Measurements from ENCODE around the gene CPHXL. TPM values are rescaled to one million over a fixed set of nuclear protein-coding genes. Genes with fewer than 3 reads are reported as not detected.

The CPHXL gene
- polyA plus RNA-seq, 1 of the 3 experiments (the other 2 are of a cell fraction): not detected

DNA sequence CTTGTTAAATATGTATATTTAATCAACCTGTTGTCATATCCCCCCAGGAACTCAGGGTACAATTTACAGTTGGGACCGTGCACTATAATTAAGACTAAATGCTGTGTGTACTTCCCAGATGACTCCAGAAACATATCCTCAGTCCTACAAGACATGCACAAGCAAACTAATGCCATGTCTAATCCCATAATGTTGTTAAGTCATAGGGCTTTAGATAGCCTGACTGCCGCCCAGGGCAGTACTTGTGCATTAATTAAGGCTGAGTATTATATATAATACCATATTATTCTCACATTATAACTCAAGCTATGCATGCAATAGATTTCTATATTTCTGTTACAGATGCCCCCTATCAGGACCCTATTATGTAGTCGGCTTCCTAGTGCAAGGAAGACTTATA lies 20.1 kb upstream of the CPHXL start:
- no peak overlapping the region for H3K4me3 ChIP-seq (ENCODE audit: low read depth in 2 of 2, low read length in 1 of 2)
- no peaks in the 10 kb centered on the region for H3K9me2 ChIP-seq
- no peak for DNase-seq
- H4K20me1 ChIP-seq (ENCODE audit: insufficient read depth): no peaks in the 10 kb centered on the region
- TF ChIP-seq RCOR1 (IDR thresholded peaks at IDR 0.05; ENCODE audit: low read length) (no peak), MXI1 (IDR thresholded peaks at IDR 0.05; ENCODE audit: low read depth, low read length) (no peak), TEAD4 (IDR thresholded peaks at IDR 0.05; ENCODE audit: borderline replicate concordance, insufficient read depth) (no peak), FOXM1 (IDR thresholded peaks at IDR 0.05; ENCODE audit: low read depth) (no peak), FOXJ3 (CRISPR knock-in tag; IDR thresholded peaks at IDR 0.05) (no peak), GATA2 (CRISPR knock-in tag; IDR thresholded peaks at IDR 0.05) (no peak)
- TF ChIP-seq, protein P1, sequence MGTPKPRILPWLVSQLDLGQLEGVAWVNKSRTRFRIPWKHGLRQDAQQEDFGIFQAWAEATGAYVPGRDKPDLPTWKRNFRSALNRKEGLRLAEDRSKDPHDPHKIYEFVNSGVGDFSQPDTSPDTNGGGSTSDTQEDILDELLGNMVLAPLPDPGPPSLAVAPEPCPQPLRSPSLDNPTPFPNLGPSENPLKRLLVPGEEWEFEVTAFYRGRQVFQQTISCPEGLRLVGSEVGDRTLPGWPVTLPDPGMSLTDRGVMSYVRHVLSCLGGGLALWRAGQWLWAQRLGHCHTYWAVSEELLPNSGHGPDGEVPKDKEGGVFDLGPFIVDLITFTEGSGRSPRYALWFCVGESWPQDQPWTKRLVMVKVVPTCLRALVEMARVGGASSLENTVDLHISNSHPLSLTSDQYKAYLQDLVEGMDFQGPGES (IDR thresholded peaks at IDR 0.05; ENCODE audit: low read depth, low read length): no peak
- TF ChIP-seq, protein P2, sequence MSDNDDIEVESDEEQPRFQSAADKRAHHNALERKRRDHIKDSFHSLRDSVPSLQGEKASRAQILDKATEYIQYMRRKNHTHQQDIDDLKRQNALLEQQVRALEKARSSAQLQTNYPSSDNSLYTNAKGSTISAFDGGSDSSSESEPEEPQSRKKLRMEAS (IDR thresholded peaks at IDR 0.05; ENCODE audit: low read depth): no peak
- TF ChIP-seq, protein P3, sequence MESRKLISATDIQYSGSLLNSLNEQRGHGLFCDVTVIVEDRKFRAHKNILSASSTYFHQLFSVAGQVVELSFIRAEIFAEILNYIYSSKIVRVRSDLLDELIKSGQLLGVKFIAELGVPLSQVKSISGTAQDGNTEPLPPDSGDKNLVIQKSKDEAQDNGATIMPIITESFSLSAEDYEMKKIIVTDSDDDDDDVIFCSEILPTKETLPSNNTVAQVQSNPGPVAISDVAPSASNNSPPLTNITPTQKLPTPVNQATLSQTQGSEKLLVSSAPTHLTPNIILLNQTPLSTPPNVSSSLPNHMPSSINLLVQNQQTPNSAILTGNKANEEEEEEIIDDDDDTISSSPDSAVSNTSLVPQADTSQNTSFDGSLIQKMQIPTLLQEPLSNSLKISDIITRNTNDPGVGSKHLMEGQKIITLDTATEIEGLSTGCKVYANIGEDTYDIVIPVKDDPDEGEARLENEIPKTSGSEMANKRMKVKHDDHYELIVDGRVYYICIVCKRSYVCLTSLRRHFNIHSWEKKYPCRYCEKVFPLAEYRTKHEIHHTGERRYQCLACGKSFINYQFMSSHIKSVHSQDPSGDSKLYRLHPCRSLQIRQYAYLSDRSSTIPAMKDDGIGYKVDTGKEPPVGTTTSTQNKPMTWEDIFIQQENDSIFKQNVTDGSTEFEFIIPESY (IDR thresholded peaks at IDR 0.05; ENCODE audit: borderline replicate concordance, low read depth): no peak
- peaks cover 12% of the 10 kb centered on the region; the same call in 1 of the 2 replicates for H3K9me3 ChIP-seq
- no peaks in the 10 kb centered on the region for H3K36me3 ChIP-seq (replicated peaks in 1 of 2; ENCODE audit: control insufficient read depth in 1 of 2, insufficient read depth in 2 of 2, low read length in 1 of 2)
- CTCF ChIA-PET: no interaction called here
- no peak overlapping the region for H3K9ac ChIP-seq
- 15% methylated on average over 3 of the region's 3 CpGs for WGBS (ENCODE audit: low lambda C conversion rate)
- no peak overlapping the region for H3K4me2 ChIP-seq
- POLR2A ChIA-PET: no interaction called here
- H3K27ac ChIP-seq (ENCODE audit: low read depth in 2 of 2, low read length in 1 of 2): no peak overlapping the region
- no peak overlapping the region for H2AFZ ChIP-seq (ENCODE audit: low read depth)
- H3K79me2 ChIP-seq (ENCODE audit: insufficient read depth): no peaks in the 10 kb centered on the region
- H3K4me1 ChIP-seq (ENCODE audit: control insufficient read depth in 1 of 2, insufficient read depth in 2 of 2, low read depth in 1 of 2, low read length in 1 of 2): no peaks in the 10 kb centered on the region
- H3F3A ChIP-seq (replicated peaks; ENCODE audit: insufficient read depth): no peaks in the 10 kb centered on the region
- H3K27me3 ChIP-seq (ENCODE audit: insufficient read depth): no peaks in the 10 kb centered on the region

DNA sequence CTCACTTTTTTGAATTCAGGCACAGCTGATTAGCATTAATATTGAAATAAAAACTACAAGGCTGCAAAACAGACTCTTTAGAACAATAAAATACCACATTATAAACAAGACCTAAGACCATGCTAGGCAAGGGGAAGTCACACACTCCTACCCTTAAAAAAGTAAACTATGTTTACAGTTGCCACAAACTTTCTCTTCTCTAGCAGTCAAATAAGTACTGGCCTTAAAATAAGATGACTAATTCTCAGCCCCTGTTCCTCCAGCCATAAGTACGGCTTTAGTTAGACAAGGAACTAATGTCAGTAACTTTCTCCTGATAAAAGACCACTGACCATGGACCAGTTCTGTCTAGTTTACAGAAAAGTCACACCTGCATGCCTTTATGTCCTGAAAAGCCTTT lies 19.5 kb upstream of the CPHXL start:
- Histone ChIP-seq H3K9me2 (no peaks in the 10 kb centered on the region), H4K20me1 (ENCODE audit: insufficient read depth) (no peaks in the 10 kb centered on the region), H3K79me2 (ENCODE audit: insufficient read depth) (no peaks in the 10 kb centered on the region), H3K27ac (ENCODE audit: low read depth in 2 of 2, low read length in 1 of 2) (no peak overlapping the region), H3K4me2 (no peak overlapping the region), H3K9ac (no peak overlapping the region), H3K4me1 (ENCODE audit: control insufficient read depth in 1 of 2, insufficient read depth in 2 of 2, low read depth in 1 of 2, low read length in 1 of 2) (no peaks in the 10 kb centered on the region), H3K36me3 (replicated peaks in 1 of 2; ENCODE audit: control insufficient read depth in 1 of 2, insufficient read depth in 2 of 2, low read length in 1 of 2) (no peaks in the 10 kb centered on the region), H3F3A (replicated peaks; ENCODE audit: insufficient read depth) (no peaks in the 10 kb centered on the region), H2AFZ (ENCODE audit: low read depth) (no peak overlapping the region), H3K4me3 (ENCODE audit: low read depth in 2 of 2, low read length in 1 of 2) (no peak overlapping the region), H3K9me3 (peaks cover 12% of the 10 kb centered on the region; the same call in 1 of the 2 replicates), H3K27me3 (ENCODE audit: insufficient read depth) (no peaks in the 10 kb centered on the region)
- 50% methylated on average over 1 of the region's 1 CpG for WGBS (ENCODE audit: low lambda C conversion rate)
- ChIA-PET CTCF (no interaction called here), POLR2A (no interaction called here)
- DNase-seq: no peak
- TF ChIP-seq TEAD4 (IDR thresholded peaks at IDR 0.05; ENCODE audit: borderline replicate concordance, insufficient read depth) (no peak), RAD21 (IDR thresholded peaks at IDR 0.05; ENCODE audit: low read length) (no peak), FOSL2 (IDR thresholded peaks at IDR 0.05; ENCODE audit: borderline replicate concordance, low read depth) (no peak), SIN3A (IDR thresholded peaks at IDR 0.05; ENCODE audit: borderline replicate concordance, low read depth, low read length) (no peak), EP300 (IDR thresholded peaks at IDR 0.05; ENCODE audit: borderline replicate concordance in 1 of 2, low read depth in 1 of 2, low read length in 1 of 2) (no peak), TAF1 (IDR thresholded peaks at IDR 0.05; ENCODE audit: borderline replicate concordance, low read depth, low read length) (no peak), JUND (IDR thresholded peaks at IDR 0.05) (no peak)
- TF ChIP-seq, protein P2 (IDR thresholded peaks at IDR 0.05; ENCODE audit: low read depth): no peak
- TF ChIP-seq, protein P4, sequence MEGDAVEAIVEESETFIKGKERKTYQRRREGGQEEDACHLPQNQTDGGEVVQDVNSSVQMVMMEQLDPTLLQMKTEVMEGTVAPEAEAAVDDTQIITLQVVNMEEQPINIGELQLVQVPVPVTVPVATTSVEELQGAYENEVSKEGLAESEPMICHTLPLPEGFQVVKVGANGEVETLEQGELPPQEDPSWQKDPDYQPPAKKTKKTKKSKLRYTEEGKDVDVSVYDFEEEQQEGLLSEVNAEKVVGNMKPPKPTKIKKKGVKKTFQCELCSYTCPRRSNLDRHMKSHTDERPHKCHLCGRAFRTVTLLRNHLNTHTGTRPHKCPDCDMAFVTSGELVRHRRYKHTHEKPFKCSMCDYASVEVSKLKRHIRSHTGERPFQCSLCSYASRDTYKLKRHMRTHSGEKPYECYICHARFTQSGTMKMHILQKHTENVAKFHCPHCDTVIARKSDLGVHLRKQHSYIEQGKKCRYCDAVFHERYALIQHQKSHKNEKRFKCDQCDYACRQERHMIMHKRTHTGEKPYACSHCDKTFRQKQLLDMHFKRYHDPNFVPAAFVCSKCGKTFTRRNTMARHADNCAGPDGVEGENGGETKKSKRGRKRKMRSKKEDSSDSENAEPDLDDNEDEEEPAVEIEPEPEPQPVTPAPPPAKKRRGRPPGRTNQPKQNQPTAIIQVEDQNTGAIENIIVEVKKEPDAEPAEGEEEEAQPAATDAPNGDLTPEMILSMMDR (IDR thresholded peaks at IDR 0.05): no peak
- TF ChIP-seq, protein P5, sequence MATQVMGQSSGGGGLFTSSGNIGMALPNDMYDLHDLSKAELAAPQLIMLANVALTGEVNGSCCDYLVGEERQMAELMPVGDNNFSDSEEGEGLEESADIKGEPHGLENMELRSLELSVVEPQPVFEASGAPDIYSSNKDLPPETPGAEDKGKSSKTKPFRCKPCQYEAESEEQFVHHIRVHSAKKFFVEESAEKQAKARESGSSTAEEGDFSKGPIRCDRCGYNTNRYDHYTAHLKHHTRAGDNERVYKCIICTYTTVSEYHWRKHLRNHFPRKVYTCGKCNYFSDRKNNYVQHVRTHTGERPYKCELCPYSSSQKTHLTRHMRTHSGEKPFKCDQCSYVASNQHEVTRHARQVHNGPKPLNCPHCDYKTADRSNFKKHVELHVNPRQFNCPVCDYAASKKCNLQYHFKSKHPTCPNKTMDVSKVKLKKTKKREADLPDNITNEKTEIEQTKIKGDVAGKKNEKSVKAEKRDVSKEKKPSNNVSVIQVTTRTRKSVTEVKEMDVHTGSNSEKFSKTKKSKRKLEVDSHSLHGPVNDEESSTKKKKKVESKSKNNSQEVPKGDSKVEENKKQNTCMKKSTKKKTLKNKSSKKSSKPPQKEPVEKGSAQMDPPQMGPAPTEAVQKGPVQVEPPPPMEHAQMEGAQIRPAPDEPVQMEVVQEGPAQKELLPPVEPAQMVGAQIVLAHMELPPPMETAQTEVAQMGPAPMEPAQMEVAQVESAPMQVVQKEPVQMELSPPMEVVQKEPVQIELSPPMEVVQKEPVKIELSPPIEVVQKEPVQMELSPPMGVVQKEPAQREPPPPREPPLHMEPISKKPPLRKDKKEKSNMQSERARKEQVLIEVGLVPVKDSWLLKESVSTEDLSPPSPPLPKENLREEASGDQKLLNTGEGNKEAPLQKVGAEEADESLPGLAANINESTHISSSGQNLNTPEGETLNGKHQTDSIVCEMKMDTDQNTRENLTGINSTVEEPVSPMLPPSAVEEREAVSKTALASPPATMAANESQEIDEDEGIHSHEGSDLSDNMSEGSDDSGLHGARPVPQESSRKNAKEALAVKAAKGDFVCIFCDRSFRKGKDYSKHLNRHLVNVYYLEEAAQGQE (IDR thresholded peaks at IDR 0.05; ENCODE audit: low read depth, low read length): no peak

Data from SK-N-SH (cell line).